PFSK-1 (cell line): ENCODE data around the gene STX2.

Experiments
- FOXP2 ChIP-seq: optimal IDR thresholded peaks from 2 replicates; pipeline ENCODE3; 2011; ENCODE audit warnings: borderline replicate concordance, control low read depth, inconsistent platforms; ENCODE audit not compliant: insufficient read depth; ENCODE audit errors: extremely low read length, extremely low read depth
- POLR2AphosphoS5 ChIP-seq: IDR thresholded peaks from 2 replicates; pipeline ENCODE4 v1.6.1; 2012; ENCODE audit warnings: low read depth, mild to moderate bottlenecking, control low read depth, low read length, moderate library complexity
- REST ChIP-seq, 2 experiments: IDR thresholded peaks; 2 replicates each; pipeline versions ENCODE4 v1.6.1 to v1.8.0; 2011 to 2012; ENCODE audit warnings: low read depth in 2 of 2, low read length in 2 of 2, control low read depth in 1 of 2, inconsistent platforms in 1 of 2, mild to moderate bottlenecking in 1 of 2, moderate library complexity in 1 of 2; ENCODE audit not compliant: insufficient read depth in 1 of 2
- SIN3A ChIP-seq: IDR thresholded peaks from 2 replicates; pipeline ENCODE4 v1.6.1; 2012; ENCODE audit warnings: mild to moderate bottlenecking, low read length, moderate library complexity, borderline replicate concordance; ENCODE audit not compliant: insufficient read depth
- TAF1 ChIP-seq: IDR thresholded peaks from 2 replicates; pipeline ENCODE4 v1.6.1; 2012; ENCODE audit warnings: low read length, control low read depth, borderline replicate concordance; ENCODE audit not compliant: insufficient read depth

GRCh38 chr12:130809791-130810190 is 29.3 kb downstream of the STX2 start:
- TF ChIP-seq REST (IDR thresholded peaks at IDR 0.05; ENCODE audit: insufficient read depth in 1 of 2, low read depth in 2 of 2, low read length in 2 of 2) = no peak
- no peak for TF ChIP-seq POLR2AphosphoS5
- no peak for TF ChIP-seq TAF1
- no peak for TF ChIP-seq SIN3A
- TF ChIP-seq FOXP2 = no peak
